OCI-LY3 (cell line): ENCODE data around the gene DCLK1.

Experiments used
- EZH2phosphoT487 ChIP-seq: fragments of 200-600 bp; shearing (Covaris generic); IDR thresholded peaks from 2 replicates; pipeline ENCODE4 v1.6.1; 2018; ENCODE audit warnings: antibody characterized with exemption, mixed run types, low read depth
- TF ChIP-seq, protein P1 (sequence below): fragments of 200-600, 300-600 bp; sonication (generic); IDR thresholded peaks from 2 replicates; pipeline ENCODE4 v1.5.1; 2014; ENCODE audit warnings: antibody characterized with exemption, low read length, low read depth

- TF ChIP-seq, protein P1, sequence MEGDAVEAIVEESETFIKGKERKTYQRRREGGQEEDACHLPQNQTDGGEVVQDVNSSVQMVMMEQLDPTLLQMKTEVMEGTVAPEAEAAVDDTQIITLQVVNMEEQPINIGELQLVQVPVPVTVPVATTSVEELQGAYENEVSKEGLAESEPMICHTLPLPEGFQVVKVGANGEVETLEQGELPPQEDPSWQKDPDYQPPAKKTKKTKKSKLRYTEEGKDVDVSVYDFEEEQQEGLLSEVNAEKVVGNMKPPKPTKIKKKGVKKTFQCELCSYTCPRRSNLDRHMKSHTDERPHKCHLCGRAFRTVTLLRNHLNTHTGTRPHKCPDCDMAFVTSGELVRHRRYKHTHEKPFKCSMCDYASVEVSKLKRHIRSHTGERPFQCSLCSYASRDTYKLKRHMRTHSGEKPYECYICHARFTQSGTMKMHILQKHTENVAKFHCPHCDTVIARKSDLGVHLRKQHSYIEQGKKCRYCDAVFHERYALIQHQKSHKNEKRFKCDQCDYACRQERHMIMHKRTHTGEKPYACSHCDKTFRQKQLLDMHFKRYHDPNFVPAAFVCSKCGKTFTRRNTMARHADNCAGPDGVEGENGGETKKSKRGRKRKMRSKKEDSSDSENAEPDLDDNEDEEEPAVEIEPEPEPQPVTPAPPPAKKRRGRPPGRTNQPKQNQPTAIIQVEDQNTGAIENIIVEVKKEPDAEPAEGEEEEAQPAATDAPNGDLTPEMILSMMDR = no peak
- TF ChIP-seq EZH2phosphoT487 = no peak
These were observed 56.5 kb downstream of the DCLK1 start for GRCh38 chr13:36074659-36075058.
